ENCODE measurements around the gene CCNF. TPM values are rescaled to one million over a fixed set of nuclear protein-coding genes. Genes with fewer than 3 reads are reported as not detected.

The CCNF gene
- total RNA-seq, 1 donor from 2014 or later = 0.43 TPM

GRCh38 chr16:2505695-2506094 is 76.4 kb downstream of the CCNF start:
- no peak for TF ChIP-seq CTCF (IDR thresholded peaks at IDR 0.05)
- Histone ChIP-seq H3K4me1 (peaks cover 0 to 7% of the 10 kb centered on the region in 2 donors), H3K4me3 (no peak overlapping the region), H3K27me3 (no peaks in the 10 kb centered on the region), H3K9me3 (no peaks in the 10 kb centered on the region), H3K27ac (no peak overlapping the region), H3K36me3 (no peaks in the 10 kb centered on the region)
- DNase-seq (ENCODE audit: low spot score in 2 of 2) = no peak
- intact Hi-C loops (cut with DNase I) = no loop called here

- peak overlapping the region in 1 of 2 donors; percentile 21 for H3K27ac ChIP-seq
- no peaks in the 10 kb centered on the region for H3K4me1 ChIP-seq
- DNase-seq (ENCODE audit: low spot score in 2 of 2) = no peak
- TF ChIP-seq CTCF (IDR thresholded peaks at IDR 0.05) = no peak
- no peaks in the 10 kb centered on the region for H3K27me3 ChIP-seq
- intact Hi-C loops (cut with DNase I) = no loop called here
- H3K36me3 ChIP-seq = no peaks in the 10 kb centered on the region
- no peak overlapping the region for H3K4me3 ChIP-seq
- H3K9me3 ChIP-seq = no peaks in the 10 kb centered on the region
These were observed 77.9 kb downstream of the CCNF start for GRCh38 chr16:2507052-2507659.

GRCh38 chr16:2507665-2508064 is 78.4 kb downstream of the CCNF start:
- intact Hi-C loops (cut with DNase I) = no loop called here
- no peak for TF ChIP-seq CTCF (IDR thresholded peaks at IDR 0.05)
- peak overlapping the region in 1 of 2 donors; percentile 21 for H3K27ac ChIP-seq
- no peaks in the 10 kb centered on the region for H3K27me3 ChIP-seq
- H3K9me3 ChIP-seq = no peaks in the 10 kb centered on the region
- no peaks in the 10 kb centered on the region for H3K36me3 ChIP-seq
- H3K4me1 ChIP-seq = peaks cover 0 to under 1% of the 10 kb centered on the region in 2 donors
- H3K4me3 ChIP-seq = no peak overlapping the region
- no peak for DNase-seq (ENCODE audit: low spot score in 2 of 2)

Other genes with a start within 250 kb of the CCNF start
- gene CASKIN1, start 232.8 kb upstream of the CCNF start, total RNA-seq = not detected
- 23.7 TPM for gene MLST8, start 224.0 kb upstream of the CCNF start, total RNA-seq
- 1.4 TPM for gene BRICD5, start 218.6 kb upstream of the CCNF start, total RNA-seq
- 21.5 TPM for gene PGP, start 214.6 kb upstream of the CCNF start, total RNA-seq
- 39.7 TPM for gene E4F1, start 205.9 kb upstream of the CCNF start, total RNA-seq
- not detected for gene DNASE1L2, start 193.0 kb upstream of the CCNF start, total RNA-seq
- gene ECI1, start 177.9 kb upstream of the CCNF start, total RNA-seq = 10.9 TPM
- 134 TPM for gene RNPS1, start 161.3 kb upstream of the CCNF start, total RNA-seq
- gene ABCA3, start 88.7 kb upstream of the CCNF start, total RNA-seq = 25.9 TPM
- gene TEDC2, start 30.7 kb downstream of the CCNF start, total RNA-seq = not detected
- gene NTN3, start 41.9 kb downstream of the CCNF start, total RNA-seq = not detected
- gene TBC1D24, start 45.7 kb downstream of the CCNF start, total RNA-seq = 22.5 TPM
- gene ATP6V0C, start 84.5 kb downstream of the CCNF start, total RNA-seq = 91.9 TPM
- gene AMDHD2, start 90.9 kb downstream of the CCNF start, total RNA-seq = 16.1 TPM
- gene CEMP1, start 102.0 kb downstream of the CCNF start, total RNA-seq = not detected
- 23.2 TPM for gene PDPK1, start 108.6 kb downstream of the CCNF start, total RNA-seq

Data from ascending aorta (tissue), 2 donors.